Measurements from ENCODE around the gene ARHGAP26. TPM values are rescaled to one million over a fixed set of nuclear protein-coding genes. Genes with fewer than 3 reads are reported as not detected.

ARHGAP26 gene
- total and polyA plus RNA-seq, 4 donors: 1.8 to 16.7 (median 4.1) TPM

DNA sequence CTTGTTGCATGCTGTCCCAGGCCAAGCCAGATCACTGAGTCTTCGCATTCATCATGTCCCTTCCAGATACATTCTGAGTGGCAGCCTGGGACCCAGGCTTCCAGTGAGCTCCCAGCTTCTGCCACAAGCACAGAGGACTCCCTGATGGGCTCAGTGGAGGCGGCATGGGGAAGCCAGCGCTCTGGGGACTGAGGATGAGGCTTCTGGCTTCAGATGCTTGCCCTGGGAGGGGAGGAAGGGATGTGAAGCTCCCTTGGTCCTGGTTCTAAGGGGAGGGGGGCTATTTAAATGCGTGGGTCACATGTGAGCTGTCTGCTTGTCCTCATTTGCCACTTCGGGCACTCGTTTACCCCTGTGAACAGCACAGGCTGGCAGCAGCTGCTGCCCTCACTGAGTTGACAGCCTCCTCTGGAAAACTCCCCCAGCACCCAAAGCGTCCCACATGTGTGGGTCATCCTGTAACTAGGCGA is 459.3 kb downstream of the ARHGAP26 start (continued):
- no peak for TF ChIP-seq EGR1 (IDR thresholded peaks at IDR 0.05; ENCODE audit: low read depth in 2 of 2)

DNA sequence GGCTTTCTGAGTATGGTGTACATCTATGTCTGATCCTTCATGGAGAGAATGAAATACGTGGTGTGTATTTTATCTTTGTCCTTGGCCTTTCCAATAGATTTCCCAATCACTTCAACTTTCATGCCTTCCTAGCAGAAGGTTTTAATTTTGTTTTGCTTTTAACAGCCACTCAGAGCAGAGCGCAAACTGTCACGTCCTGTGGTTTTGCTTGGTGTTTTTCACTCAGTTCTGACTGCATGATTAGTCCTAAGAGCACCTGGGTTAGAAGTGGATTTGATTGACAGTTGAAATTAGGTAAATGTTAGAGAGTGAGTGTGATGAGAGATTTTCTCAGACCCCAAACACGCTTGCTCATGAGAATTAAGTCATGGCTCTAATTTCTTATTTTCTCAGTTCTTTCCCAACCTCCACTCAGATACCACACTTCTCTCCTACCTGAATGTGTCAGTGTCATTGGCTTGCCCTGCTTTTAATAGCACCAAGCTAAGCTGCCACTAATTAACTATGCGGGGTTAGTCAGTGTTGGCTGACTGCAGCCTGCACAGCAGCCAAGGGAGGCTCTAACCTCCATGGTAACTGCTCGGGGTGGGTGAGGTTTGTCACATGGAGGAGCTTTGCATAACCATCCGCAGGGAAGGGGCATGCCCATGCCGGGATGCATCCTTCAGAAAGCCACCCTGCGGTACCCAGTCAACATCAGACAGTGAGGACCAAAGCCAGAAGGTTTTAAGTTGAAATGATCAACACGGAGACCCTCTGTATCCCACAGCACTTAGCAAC is 459.9 kb downstream of the ARHGAP26 start:
- peaks cover 17 to 48% (median 31%) of the 10 kb centered on the region in 4 donors for H3K4me1 ChIP-seq (ENCODE audit: control insufficient read depth in 4 of 4, insufficient read depth in 4 of 4, low read length in 3 of 4)

More for the DNA sequence above, 459.9 kb downstream of the ARHGAP26 start:
- TF ChIP-seq EGR1 (IDR thresholded peaks at IDR 0.05; ENCODE audit: low read depth in 2 of 2) (no peak), RXRA (IDR thresholded peaks at IDR 0.05) (peak in 1 of 2 donors; percentile 80), YY1 (IDR thresholded peaks at IDR 0.05) (peak; percentile 83), JUND (IDR thresholded peaks at IDR 0.05) (no peak), TAF1 (conservative IDR thresholded peaks at IDR 0.05) (no peak), HNF4G (IDR thresholded peaks at IDR 0.05) (no peak), NR2F2 (IDR thresholded peaks at IDR 0.05) (no peak), GABPA (IDR thresholded peaks at IDR 0.05 in 1 of 2, conservative IDR thresholded peaks at IDR 0.05 in 1 of 2) (no peak), SP1 (IDR thresholded peaks at IDR 0.05) (peak; percentile 70), HNF4A (conservative IDR thresholded peaks at IDR 0.05) (peak; percentile 70 to 78), RAD21 (IDR thresholded peaks at IDR 0.05) (peak; percentile 47 to 48), FOXA2 (IDR thresholded peaks at IDR 0.05) (peak; percentile 46), FOXA1 (IDR thresholded peaks at IDR 0.05) (no peak)
- TF ChIP-seq, protein P1, sequence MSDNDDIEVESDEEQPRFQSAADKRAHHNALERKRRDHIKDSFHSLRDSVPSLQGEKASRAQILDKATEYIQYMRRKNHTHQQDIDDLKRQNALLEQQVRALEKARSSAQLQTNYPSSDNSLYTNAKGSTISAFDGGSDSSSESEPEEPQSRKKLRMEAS (IDR thresholded peaks at IDR 0.05): peak; percentile 25
- TF ChIP-seq, protein P2, sequence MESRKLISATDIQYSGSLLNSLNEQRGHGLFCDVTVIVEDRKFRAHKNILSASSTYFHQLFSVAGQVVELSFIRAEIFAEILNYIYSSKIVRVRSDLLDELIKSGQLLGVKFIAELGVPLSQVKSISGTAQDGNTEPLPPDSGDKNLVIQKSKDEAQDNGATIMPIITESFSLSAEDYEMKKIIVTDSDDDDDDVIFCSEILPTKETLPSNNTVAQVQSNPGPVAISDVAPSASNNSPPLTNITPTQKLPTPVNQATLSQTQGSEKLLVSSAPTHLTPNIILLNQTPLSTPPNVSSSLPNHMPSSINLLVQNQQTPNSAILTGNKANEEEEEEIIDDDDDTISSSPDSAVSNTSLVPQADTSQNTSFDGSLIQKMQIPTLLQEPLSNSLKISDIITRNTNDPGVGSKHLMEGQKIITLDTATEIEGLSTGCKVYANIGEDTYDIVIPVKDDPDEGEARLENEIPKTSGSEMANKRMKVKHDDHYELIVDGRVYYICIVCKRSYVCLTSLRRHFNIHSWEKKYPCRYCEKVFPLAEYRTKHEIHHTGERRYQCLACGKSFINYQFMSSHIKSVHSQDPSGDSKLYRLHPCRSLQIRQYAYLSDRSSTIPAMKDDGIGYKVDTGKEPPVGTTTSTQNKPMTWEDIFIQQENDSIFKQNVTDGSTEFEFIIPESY (IDR thresholded peaks at IDR 0.05): peak; percentile 39
- TF ChIP-seq, protein P3, sequence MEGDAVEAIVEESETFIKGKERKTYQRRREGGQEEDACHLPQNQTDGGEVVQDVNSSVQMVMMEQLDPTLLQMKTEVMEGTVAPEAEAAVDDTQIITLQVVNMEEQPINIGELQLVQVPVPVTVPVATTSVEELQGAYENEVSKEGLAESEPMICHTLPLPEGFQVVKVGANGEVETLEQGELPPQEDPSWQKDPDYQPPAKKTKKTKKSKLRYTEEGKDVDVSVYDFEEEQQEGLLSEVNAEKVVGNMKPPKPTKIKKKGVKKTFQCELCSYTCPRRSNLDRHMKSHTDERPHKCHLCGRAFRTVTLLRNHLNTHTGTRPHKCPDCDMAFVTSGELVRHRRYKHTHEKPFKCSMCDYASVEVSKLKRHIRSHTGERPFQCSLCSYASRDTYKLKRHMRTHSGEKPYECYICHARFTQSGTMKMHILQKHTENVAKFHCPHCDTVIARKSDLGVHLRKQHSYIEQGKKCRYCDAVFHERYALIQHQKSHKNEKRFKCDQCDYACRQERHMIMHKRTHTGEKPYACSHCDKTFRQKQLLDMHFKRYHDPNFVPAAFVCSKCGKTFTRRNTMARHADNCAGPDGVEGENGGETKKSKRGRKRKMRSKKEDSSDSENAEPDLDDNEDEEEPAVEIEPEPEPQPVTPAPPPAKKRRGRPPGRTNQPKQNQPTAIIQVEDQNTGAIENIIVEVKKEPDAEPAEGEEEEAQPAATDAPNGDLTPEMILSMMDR (IDR thresholded peaks at IDR 0.05; ENCODE audit: low read depth, low read length, missing input control): no peak
- TF ChIP-seq, protein P4, sequence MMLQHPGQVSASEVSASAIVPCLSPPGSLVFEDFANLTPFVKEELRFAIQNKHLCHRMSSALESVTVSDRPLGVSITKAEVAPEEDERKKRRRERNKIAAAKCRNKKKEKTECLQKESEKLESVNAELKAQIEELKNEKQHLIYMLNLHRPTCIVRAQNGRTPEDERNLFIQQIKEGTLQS (IDR thresholded peaks at IDR 0.05): no peak
- TF ChIP-seq, protein P5, sequence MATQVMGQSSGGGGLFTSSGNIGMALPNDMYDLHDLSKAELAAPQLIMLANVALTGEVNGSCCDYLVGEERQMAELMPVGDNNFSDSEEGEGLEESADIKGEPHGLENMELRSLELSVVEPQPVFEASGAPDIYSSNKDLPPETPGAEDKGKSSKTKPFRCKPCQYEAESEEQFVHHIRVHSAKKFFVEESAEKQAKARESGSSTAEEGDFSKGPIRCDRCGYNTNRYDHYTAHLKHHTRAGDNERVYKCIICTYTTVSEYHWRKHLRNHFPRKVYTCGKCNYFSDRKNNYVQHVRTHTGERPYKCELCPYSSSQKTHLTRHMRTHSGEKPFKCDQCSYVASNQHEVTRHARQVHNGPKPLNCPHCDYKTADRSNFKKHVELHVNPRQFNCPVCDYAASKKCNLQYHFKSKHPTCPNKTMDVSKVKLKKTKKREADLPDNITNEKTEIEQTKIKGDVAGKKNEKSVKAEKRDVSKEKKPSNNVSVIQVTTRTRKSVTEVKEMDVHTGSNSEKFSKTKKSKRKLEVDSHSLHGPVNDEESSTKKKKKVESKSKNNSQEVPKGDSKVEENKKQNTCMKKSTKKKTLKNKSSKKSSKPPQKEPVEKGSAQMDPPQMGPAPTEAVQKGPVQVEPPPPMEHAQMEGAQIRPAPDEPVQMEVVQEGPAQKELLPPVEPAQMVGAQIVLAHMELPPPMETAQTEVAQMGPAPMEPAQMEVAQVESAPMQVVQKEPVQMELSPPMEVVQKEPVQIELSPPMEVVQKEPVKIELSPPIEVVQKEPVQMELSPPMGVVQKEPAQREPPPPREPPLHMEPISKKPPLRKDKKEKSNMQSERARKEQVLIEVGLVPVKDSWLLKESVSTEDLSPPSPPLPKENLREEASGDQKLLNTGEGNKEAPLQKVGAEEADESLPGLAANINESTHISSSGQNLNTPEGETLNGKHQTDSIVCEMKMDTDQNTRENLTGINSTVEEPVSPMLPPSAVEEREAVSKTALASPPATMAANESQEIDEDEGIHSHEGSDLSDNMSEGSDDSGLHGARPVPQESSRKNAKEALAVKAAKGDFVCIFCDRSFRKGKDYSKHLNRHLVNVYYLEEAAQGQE (IDR thresholded peaks at IDR 0.05): peak; percentile 74
- no peak for DNase-seq (ENCODE audit: low spot score)
- H3K27ac ChIP-seq (ENCODE audit: low read depth in 1 of 2, low read length in 2 of 2): peak overlapping the region; percentile 84 to 96
- H3K9me3 ChIP-seq (ENCODE audit: control insufficient read depth in 4 of 4, low read length in 3 of 4): no peaks in the 10 kb centered on the region
- no peak overlapping the region for H3K4me3 ChIP-seq (ENCODE audit: low read depth in 1 of 3, low read length in 3 of 3)
- H3K27me3 ChIP-seq (ENCODE audit: control insufficient read depth in 4 of 4, insufficient read depth in 4 of 4, low read length in 3 of 4): no peaks in the 10 kb centered on the region
- peak overlapping the region; percentile 20 to 51 for H3K9ac ChIP-seq (ENCODE audit: low read depth in 1 of 2, low read length in 2 of 2)
- whole genome bisulfite sequencing: 48% methylated on average over 10 of the region's 10 CpGs
- H3K36me3 ChIP-seq (ENCODE audit: control insufficient read depth in 4 of 4, insufficient read depth in 3 of 4, low read depth in 1 of 4, low read length in 3 of 4): no peaks in the 10 kb centered on the region

Measured in liver (tissue), 9 donors.